ENCODE data around the gene GRM4.

Gene GRM4

DNA sequence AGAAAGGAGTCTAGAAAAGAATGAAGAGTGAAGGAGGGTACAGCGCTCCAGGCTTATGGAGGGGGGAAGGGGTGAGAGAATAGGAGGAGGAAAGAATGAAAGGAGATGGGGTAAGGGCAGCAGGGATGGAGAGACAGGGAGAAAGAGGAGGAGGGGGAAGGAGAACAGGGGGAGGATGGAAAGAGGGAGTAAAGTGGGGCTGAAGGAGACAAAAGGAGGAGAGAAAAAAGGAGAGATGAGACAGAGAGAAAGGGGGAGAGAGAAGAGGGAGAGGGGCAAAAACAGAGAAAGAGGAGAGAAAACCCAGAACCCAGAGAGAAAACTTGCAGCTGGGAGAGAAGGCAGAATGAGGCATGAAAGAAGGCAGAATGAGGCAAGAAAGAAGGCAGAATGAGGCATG, 110.7 kb downstream of the GRM4 start:
- no peaks in the 10 kb centered on the region for H3K27me3 ChIP-seq (replicated peaks; ENCODE audit: control insufficient read depth, insufficient read depth, low read length, poor library complexity, severe bottlenecking)
- H3K27ac ChIP-seq (ENCODE audit: insufficient read depth, low read length, poor library complexity, severe bottlenecking) = no peak overlapping the region
- no peaks in the 10 kb centered on the region for H3K4me1 ChIP-seq (ENCODE audit: control insufficient read depth, insufficient read depth, low read length, poor library complexity, severe bottlenecking)
- H3K9me3 ChIP-seq (ENCODE audit: control insufficient read depth, low read length) = no peaks in the 10 kb centered on the region
- H3K4me3 ChIP-seq (ENCODE audit: insufficient read depth, low read depth, low read length, poor library complexity, severe bottlenecking) = no peak overlapping the region
- no peak for DNase-seq
- H3K36me3 ChIP-seq (ENCODE audit: control insufficient read depth, insufficient read depth, low read length) = no peaks in the 10 kb centered on the region

DNA sequence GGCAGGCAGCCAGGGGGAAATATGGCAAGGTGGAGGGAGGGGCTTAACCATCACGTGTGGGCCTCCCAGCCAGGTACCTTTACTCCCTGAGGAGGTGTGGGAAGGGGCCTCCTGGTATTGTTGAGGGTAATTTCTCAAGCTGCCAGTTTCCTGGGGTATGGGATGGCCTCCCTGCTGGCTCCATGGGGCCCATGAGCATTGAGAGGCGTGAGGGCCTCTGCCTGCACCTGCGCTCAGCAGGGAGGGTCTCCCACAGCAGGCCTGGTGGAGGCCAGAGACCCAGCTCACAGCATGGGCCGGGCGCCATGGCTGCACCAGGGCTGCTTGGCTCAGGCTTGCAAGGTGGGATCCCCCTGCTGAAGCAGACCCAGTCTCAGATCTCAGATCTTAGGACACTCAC, 113.0 kb downstream of the GRM4 start:
- Histone ChIP-seq H3K36me3 (ENCODE audit: control insufficient read depth, insufficient read depth, low read length) (no peaks in the 10 kb centered on the region), H3K4me3 (ENCODE audit: insufficient read depth, low read depth, low read length, poor library complexity, severe bottlenecking) (no peak overlapping the region), H3K27ac (ENCODE audit: insufficient read depth, low read length, poor library complexity, severe bottlenecking) (no peak overlapping the region), H3K4me1 (ENCODE audit: control insufficient read depth, insufficient read depth, low read length, poor library complexity, severe bottlenecking) (no peaks in the 10 kb centered on the region), H3K9me3 (ENCODE audit: control insufficient read depth, low read length) (no peaks in the 10 kb centered on the region), H3K27me3 (replicated peaks; ENCODE audit: control insufficient read depth, insufficient read depth, low read length, poor library complexity, severe bottlenecking) (no peaks in the 10 kb centered on the region)
- no peak for DNase-seq

DNA sequence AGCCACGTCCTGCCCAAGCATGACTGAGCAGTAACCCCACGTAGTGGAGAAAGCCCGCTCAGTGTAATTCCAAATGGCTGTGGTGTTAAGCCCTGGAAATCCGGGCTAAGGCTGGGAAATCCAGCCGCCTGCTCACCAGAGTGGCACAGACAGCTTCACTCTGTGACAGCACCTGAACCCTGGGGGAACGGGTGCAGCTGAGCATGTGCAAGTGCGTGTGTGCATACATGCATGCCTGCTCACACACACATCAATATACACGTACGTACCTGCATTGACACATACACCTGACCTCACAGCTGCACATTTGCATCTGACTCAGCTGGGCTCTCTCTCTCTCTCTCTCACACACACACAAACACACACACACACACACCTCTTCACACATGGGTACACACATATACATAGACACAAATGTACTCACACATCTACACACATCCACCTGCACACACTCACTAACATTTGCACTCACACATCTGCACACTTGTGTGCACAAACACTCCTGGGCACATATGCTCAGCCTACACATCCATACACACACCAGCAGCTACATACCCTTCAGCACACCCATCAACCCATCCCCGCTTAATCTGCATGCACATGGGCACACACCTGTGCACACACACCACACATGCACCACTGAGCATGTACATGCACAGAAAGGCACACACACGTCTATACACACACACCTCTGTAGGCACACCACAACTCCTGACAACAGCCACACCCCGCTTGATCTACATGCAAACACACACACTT, 114.1 kb downstream of the GRM4 start:
- H3K4me3 ChIP-seq (ENCODE audit: insufficient read depth, low read depth, low read length, poor library complexity, severe bottlenecking) = no peak overlapping the region
- no peak overlapping the region for H3K27ac ChIP-seq (ENCODE audit: insufficient read depth, low read length, poor library complexity, severe bottlenecking)
- no peaks in the 10 kb centered on the region for H3K9me3 ChIP-seq (ENCODE audit: control insufficient read depth, low read length)
- DNase-seq = no peak
- no peaks in the 10 kb centered on the region for H3K27me3 ChIP-seq (replicated peaks; ENCODE audit: control insufficient read depth, insufficient read depth, low read length, poor library complexity, severe bottlenecking)
- no peaks in the 10 kb centered on the region for H3K4me1 ChIP-seq (ENCODE audit: control insufficient read depth, insufficient read depth, low read length, poor library complexity, severe bottlenecking)
- H3K36me3 ChIP-seq (ENCODE audit: control insufficient read depth, insufficient read depth, low read length) = no peaks in the 10 kb centered on the region

DNA sequence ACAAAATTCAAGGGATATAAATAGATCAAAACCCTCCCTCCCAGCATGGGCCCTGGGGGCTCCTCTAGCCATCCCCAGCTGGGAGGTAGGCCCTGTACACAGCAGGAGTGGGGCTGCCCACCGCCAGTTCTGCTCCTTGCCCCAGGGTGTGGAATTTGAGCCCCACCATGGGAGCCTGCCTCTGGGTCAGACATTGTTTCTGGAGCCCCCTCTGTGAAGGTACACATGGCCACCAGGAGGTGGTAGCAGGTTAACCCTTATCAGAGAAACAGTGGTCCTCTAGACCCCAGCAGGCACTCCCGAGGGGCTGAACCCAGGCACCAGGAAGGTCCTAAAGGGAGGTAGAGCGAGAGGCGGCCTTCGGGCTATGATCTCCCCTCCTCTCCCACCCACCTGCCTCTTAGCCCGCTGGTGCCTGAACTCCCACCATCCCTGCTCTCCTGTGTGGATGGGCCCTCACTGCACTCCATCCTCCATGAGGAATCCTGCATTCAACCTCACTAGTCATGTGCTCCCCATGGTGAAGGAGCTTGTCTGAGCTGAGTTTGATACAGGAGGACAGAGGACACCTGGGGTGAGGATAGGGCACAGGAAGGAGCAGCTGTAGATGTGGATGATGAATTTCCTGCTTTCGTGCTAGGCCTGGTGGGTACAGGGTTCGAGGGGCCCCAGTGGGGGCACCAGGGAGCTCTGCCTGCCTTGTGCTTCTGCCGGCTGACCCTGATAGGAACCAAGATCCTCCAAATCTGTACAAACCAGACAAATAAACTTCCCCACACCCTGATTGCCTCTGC, 114.9 kb downstream of the GRM4 start:
- Histone ChIP-seq H3K36me3 (ENCODE audit: control insufficient read depth, insufficient read depth, low read length) (no peaks in the 10 kb centered on the region), H3K4me3 (ENCODE audit: insufficient read depth, low read depth, low read length, poor library complexity, severe bottlenecking) (no peak overlapping the region), H3K27ac (ENCODE audit: insufficient read depth, low read length, poor library complexity, severe bottlenecking) (no peak overlapping the region), H3K4me1 (ENCODE audit: control insufficient read depth, insufficient read depth, low read length, poor library complexity, severe bottlenecking) (no peaks in the 10 kb centered on the region), H3K9me3 (ENCODE audit: control insufficient read depth, low read length) (no peaks in the 10 kb centered on the region), H3K27me3 (replicated peaks; ENCODE audit: control insufficient read depth, insufficient read depth, low read length, poor library complexity, severe bottlenecking) (no peaks in the 10 kb centered on the region)
- DNase-seq = no peak

DNA sequence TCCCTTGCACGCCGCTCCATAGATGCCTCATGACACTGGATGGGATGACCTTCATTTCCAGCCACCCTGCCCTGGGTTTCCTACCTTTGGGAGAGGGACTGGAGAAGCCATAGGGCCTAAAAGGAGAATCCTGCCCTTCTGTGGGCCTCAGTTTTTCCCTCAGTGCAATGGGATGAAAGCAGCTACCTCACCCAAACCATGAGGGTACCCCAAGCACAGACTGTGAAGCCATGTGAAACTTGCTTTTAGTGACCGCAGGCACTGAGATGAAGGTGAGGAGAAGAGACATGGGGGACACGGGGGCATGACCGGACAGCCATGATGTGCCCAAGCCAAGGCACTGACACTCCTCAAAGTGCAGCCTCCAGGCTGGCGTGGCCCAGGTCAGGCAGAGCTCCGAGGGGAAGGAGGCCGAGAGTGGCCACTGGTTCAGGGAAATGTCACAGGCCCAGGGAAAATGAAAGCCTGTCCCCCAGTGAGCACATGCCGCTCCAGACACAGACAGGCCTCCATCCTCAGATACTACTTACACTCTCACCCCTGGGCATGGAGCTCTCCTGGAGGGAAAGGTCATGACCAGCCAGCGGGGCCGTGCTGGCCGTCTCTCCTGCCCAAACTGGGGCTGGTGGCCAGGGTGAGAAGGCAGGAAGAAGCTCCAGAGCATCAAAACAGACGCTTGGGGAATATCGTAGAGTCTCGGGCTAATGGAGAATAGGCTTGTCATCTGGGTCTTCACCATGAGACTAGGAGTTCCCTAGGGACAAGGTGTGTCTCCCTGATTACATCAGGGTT, 116.2 kb downstream of the GRM4 start:
- Histone ChIP-seq H3K9me3 (ENCODE audit: control insufficient read depth, low read length) (no peaks in the 10 kb centered on the region), H3K36me3 (ENCODE audit: control insufficient read depth, insufficient read depth, low read length) (no peaks in the 10 kb centered on the region), H3K27me3 (replicated peaks; ENCODE audit: control insufficient read depth, insufficient read depth, low read length, poor library complexity, severe bottlenecking) (no peaks in the 10 kb centered on the region), H3K27ac (ENCODE audit: insufficient read depth, low read length, poor library complexity, severe bottlenecking) (no peak overlapping the region), H3K4me3 (ENCODE audit: insufficient read depth, low read depth, low read length, poor library complexity, severe bottlenecking) (no peak overlapping the region), H3K4me1 (ENCODE audit: control insufficient read depth, insufficient read depth, low read length, poor library complexity, severe bottlenecking) (no peaks in the 10 kb centered on the region)
- no peak for DNase-seq

DNA sequence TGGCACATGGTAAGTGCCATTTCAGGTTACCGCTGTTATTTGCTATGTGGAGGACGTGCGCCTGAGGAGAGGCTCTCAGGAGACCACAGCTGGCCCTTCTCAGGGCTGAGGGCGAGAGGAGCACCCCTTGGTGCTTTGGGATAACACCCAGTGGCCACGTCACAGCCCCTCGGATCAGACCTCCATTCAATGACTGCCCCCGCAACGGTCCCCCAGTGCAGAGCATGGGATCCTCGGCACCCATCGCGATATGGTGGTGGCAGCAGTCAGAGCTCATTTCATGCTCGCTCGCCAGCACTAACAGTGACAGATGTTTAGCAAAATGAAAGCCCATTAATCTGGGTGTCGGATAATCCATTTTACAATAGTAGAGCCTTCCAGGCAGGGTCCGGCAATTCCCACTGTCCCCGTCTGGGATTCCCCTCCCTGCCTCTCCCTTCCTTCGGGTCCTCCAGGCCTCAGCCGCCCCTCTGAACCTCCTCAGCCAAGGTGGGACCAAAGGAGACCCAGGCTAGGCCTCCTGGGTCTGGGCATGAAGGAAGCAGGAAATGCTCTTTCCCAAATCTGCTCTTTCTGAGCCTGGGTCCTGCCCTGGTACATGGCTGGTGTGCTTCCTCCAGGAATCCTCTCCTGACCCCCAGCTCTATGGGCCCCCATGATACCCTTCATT, 117.1 kb downstream of the GRM4 start:
- H3K4me3 ChIP-seq (ENCODE audit: insufficient read depth, low read depth, low read length, poor library complexity, severe bottlenecking) = no peak overlapping the region
- no peaks in the 10 kb centered on the region for H3K36me3 ChIP-seq (ENCODE audit: control insufficient read depth, insufficient read depth, low read length)
- no peak for DNase-seq
- H3K4me1 ChIP-seq (ENCODE audit: control insufficient read depth, insufficient read depth, low read length, poor library complexity, severe bottlenecking) = no peaks in the 10 kb centered on the region
- H3K27ac ChIP-seq (ENCODE audit: insufficient read depth, low read length, poor library complexity, severe bottlenecking) = no peak overlapping the region
- H3K9me3 ChIP-seq (ENCODE audit: control insufficient read depth, low read length) = no peaks in the 10 kb centered on the region
- H3K27me3 ChIP-seq (replicated peaks; ENCODE audit: control insufficient read depth, insufficient read depth, low read length, poor library complexity, severe bottlenecking) = no peaks in the 10 kb centered on the region

DNA sequence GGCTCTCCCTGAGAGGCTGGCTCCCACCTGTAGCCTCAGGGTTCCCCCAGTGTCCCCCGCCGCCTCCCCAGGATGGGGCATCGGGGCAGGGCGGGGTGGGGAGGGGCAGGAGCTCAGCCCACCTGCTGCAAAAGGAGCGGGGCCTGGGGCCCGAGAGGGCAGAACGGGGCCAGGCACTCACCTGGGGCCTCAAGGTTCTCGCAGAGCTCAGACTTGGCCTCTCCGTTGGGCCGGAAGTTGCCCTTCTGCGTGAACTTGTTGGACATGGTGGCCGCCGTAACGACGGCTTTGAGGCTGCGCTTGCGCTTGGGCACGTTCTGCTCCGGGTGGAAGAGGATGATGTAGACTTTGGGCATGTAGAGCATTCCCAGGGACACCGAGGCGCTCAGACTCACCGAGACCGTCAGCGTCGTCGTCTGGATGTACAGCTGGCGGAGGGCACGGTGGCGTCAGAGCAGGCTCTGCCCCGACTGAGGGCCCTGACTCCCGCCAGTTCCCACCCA, 117.9 kb downstream of the GRM4 start:
- no peaks in the 10 kb centered on the region for H3K27me3 ChIP-seq (replicated peaks; ENCODE audit: control insufficient read depth, insufficient read depth, low read length, poor library complexity, severe bottlenecking)
- H3K27ac ChIP-seq (ENCODE audit: insufficient read depth, low read length, poor library complexity, severe bottlenecking) = no peak overlapping the region
- H3K9me3 ChIP-seq (ENCODE audit: control insufficient read depth, low read length) = no peaks in the 10 kb centered on the region
- H3K4me3 ChIP-seq (ENCODE audit: insufficient read depth, low read depth, low read length, poor library complexity, severe bottlenecking) = no peak overlapping the region
- no peaks in the 10 kb centered on the region for H3K4me1 ChIP-seq (ENCODE audit: control insufficient read depth, insufficient read depth, low read length, poor library complexity, severe bottlenecking)
- H3K36me3 ChIP-seq (ENCODE audit: control insufficient read depth, insufficient read depth, low read length) = no peaks in the 10 kb centered on the region
- DNase-seq = no peak

DNA sequence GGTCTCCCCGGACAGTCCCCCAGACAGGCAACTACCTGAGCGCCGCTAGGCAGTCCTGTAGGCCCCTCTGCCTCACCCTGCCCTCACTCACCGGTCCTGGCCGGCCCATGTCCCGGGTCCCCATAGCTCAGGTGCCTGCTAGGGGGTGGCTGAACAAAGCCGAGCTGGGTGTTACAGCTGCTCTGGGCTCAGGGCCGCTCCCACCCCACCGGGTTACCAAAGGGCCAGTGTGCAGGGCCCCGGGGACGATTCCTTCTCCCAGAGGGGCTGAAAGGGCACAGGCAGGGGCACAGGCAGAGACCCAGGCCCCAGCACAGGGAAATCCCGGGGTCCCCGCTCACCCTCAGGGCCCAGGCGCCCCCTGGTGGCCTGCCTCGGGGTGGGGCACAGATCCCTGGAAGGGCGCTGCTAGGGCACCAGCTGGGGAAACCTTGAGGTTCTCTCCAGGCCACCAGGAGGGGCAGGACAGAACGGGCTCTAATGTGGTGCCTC, 118.4 kb downstream of the GRM4 start:
- DNase-seq = peak; percentile 23 to 56 (median 40)
- Histone ChIP-seq H3K27me3 (replicated peaks; ENCODE audit: control insufficient read depth, insufficient read depth, low read length, poor library complexity, severe bottlenecking) (no peaks in the 10 kb centered on the region), H3K4me3 (ENCODE audit: insufficient read depth, low read depth, low read length, poor library complexity, severe bottlenecking) (no peak overlapping the region), H3K4me1 (ENCODE audit: control insufficient read depth, insufficient read depth, low read length, poor library complexity, severe bottlenecking) (no peaks in the 10 kb centered on the region), H3K36me3 (ENCODE audit: control insufficient read depth, insufficient read depth, low read length) (no peaks in the 10 kb centered on the region), H3K27ac (ENCODE audit: insufficient read depth, low read length, poor library complexity, severe bottlenecking) (no peak overlapping the region), H3K9me3 (ENCODE audit: control insufficient read depth, low read length) (no peaks in the 10 kb centered on the region)

DNA sequence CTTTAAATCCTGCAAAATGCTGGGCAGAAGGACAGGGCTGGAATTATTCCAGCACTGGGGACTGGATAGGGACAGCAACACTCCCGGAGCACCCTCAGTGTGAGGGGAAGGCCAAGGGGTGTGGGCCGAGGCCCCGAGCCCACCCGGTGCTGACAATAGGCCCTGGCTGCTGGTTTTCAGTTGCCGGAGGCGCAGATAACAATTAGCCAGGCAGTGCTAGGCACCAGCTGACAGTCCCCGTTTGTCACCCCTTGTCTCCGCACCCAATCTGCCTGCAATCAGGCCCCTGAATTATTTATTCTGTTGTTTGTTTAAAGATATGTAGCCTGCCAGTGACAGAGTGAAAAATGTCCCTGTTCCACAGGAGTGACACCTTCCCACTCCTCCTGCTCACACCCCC, 120.0 kb downstream of the GRM4 start:
- H3K27ac ChIP-seq (ENCODE audit: insufficient read depth, low read length, poor library complexity, severe bottlenecking) = no peak overlapping the region
- no peak overlapping the region for H3K4me3 ChIP-seq (ENCODE audit: insufficient read depth, low read depth, low read length, poor library complexity, severe bottlenecking)
- no peaks in the 10 kb centered on the region for H3K36me3 ChIP-seq (ENCODE audit: control insufficient read depth, insufficient read depth, low read length)
- no peaks in the 10 kb centered on the region for H3K27me3 ChIP-seq (replicated peaks; ENCODE audit: control insufficient read depth, insufficient read depth, low read length, poor library complexity, severe bottlenecking)
- no peaks in the 10 kb centered on the region for H3K9me3 ChIP-seq (ENCODE audit: control insufficient read depth, low read length)
- DNase-seq = no peak
- no peaks in the 10 kb centered on the region for H3K4me1 ChIP-seq (ENCODE audit: control insufficient read depth, insufficient read depth, low read length, poor library complexity, severe bottlenecking)
